HL-60/S4 treated with retinoic acid at 250 ng/mL for 4 days and 3 days (cell line): ENCODE results near the gene SOX15.
"Not testable (repeated sequence)": the region's sequence is repeated elsewhere in the genome, so short reads cannot be mapped to it uniquely, and the experiment has no call there.

ENCODE experiments used
- in situ Hi-C: fragments of 300-500 bp; cut with MboI; formaldehyde crosslinking; loops from 2 replicates; pipeline ENCODE4 v1.7.0; 2022; ENCODE audit warnings: low sequenced_read_pairs

SOX15 gene

DNA sequence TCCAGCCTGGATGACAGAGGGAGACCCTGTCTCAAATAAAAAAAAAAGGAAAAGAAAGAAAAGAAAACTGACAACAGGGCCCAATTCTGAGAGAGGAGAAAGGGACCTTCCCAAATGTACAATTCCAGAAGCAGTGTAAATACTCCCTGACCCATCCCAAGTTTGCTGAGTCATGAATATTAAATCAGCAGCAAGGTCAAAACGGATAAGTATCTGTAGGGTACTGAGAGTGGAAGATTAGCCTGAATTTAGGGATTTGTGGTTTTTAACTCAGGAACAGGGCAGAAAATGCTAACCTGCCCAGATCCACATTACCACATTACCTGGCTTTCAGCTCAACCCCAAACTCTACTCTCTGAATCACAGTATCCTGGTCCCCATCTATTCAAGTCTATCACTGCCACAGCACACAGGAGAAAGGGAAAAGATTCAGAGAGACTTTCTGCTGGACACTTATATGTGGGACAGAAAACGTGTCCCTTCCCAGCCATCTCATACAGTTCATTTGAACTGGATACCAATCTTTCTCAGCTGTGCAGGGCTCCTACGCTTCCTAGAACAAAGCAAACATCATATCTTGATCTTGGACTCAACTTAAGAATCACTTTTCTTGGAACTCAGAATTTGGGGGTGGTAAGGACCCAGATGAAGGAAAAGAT lies 21.9 kb upstream of the SOX15 start:
- in situ Hi-C loops: no loop called here

DNA sequence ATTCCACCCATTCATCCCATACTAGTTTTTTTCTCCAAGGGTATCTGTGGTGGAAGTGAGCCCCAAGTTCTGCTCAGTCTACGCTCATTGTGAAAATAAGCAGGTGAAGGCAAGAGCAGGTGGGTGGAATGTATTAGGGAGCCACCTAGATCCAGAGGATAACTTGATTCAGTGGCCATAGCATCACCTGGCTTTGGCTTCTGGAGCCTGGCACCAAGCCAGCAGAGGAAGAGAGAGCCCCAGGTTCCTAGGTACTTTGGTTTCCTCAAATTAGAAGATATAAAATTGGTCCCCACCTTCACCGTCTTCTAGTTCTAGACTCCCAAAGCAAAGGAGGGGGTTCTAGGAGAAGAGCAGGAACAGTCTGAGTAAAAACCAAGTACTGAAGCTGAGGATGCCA lies 20.7 kb upstream of the SOX15 start:
- in situ Hi-C loops: no loop called here

DNA sequence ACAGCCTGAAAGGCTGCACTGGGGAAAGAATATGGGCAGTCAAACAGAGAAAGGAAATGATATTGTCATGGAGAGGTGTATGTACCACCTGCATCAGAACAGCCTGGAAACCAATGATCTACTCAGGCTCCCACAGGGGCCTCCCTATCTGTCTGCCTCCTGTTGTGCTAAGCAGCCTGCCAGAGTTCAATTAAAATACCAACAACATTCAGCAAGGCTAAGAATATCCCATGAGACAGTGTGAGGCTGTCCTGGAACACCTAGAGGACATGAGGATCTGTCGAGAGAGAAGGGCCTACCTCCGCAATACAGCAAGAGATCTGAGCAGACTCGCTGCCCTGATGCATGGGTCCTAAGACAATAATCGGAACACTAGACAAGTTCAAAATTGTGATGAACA lies 16.4 kb upstream of the SOX15 start:
- in situ Hi-C loops: no loop called here

DNA sequence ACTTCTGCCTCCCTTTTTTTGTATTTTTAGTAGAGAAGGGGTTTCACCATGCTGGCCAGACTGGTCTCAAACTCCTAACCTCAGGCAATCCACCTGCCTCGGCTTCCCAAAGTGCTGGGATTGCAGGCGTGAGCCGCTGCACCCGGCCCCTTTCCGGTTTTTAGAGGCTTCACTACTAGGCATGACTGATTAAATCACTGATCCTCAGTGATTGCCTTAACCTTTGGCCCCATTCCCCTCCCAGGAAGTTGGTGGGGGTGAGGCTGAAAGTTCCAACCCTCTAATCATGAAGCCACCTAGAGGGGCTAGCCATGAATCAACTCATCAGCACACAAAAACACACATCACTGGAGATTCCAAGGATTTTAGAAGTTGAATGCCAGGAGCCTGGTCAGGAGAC lies 7.7 kb upstream of the SOX15 start:
- in situ Hi-C loops: not testable (repeated sequence)

DNA sequence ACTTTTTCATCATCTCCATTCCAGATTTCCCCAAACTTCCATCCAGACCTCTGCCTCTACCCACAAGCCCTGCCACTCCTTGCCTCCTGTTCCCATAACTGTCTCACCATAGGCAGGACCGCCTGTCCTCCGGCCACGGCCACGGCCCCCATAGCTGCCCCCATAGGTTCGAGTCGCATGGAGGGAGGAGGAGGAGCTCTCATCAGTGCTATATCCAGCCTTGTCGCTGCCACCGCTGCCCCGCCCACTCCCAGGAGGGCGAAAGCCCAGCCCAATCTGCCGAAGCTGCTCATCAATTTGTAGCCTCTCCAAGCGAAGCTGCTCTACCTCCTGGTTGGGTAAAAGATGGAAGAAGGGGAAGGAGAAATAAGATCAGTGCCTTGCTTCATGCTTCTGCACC lies 3.4 kb upstream of the SOX15 start:
- in situ Hi-C loops: no loop called here

DNA sequence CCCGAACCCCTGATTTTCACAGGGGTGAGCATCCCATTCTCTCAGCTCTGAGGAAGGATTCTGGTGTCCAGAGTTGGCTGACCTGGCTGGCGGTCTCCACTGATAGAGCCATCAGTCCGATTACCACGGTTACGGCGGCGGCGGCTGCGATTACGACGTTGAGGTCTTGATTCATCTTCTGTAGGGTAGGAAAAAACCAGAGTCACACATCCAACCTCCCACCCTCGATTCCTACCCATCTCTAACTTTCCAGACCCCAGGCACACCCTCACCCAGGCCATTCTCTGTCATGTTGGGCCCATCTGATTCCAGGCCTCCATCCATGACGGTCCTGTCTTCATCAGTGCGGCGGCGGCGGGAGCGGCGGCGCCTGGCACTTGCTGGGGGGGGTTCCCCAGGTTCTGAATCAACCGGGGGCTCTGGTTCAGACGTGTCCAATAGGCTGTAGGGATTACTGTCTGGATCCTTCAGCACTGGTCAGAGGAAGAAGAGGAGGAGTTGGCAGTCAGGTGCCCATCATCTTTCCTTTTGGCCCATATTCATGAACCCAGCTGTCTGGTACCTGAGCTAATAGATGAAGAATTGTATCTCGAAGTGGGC lies 2.6 kb upstream of the SOX15 start:
- in situ Hi-C loops: no loop called here

DNA sequence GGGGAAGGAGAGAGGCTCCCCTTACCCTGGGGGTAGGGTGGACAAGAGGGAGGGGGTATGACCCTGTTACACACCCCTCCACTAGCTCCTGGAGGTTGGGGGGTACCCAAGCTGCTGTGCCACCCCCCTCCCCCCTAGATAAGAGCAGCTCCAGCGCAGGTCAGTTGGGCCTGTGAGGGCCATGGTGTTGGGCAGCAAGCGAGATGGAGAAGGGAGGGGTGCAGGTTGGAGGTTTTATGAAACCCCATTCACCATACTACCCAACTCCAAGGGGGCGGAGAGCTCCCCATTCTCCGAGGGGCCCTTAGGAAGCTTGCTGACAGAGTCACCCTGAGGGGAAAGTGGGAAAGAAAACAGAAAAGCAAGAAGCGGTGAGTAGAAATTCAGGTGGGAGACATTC lies 1.7 kb upstream of the SOX15 start:
- in situ Hi-C loops: no loop called here

DNA sequence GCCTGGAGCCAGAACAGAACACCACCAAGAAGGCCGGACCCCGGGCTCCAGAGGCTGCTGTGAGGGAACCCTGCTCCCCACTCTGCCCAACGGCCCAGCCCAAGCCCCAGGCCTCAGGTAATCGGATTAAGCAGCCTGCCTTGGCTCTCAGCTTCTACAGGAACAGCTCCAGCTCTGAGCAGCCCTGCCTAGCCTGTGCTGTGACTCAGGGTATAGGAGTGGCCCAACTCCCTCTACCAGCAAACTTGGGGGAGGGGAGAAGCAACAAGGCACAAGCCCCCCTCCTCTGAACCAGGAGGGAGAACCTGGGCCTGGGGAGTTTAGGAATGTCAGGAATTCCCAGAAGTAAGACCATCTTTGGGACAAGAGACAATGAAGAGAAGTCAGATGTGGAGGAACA lies 849 bp upstream of the SOX15 start:
- in situ Hi-C loops: no loop called here

DNA sequence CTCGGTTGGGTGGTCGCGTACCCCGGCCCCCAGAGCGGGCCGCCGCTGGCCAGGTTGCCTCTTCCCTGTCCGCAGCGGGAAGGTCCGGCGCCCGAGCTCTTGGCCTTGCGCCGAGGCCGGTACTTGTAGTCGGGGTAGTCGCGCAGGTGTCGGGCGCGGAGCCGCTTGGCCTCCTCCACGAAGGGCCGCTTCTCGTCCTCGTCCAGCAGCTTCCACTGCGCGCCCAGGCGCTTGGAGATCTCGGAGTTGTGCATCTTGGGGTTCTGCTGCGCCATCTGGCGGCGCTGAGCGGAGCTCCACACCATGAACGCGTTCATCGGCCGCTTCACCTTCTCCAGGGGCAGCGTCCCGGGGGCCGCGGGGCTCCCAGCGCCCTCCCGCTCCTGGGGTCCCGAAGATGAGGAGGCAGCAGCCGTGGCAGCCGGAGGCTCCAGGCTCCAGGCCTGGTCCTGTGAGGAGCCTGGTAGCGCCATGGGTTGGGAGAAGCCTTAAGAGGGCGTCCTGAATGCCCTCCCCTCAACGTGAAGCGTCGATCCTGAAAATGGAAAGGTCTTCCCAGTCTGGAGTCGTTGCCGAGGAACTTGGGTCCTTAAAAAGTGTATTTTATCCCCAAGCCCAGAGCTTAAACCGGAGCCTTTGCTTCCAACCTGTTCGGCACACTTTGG lies 558 bp downstream of the SOX15 start:
- in situ Hi-C loops: no loop called here

DNA sequence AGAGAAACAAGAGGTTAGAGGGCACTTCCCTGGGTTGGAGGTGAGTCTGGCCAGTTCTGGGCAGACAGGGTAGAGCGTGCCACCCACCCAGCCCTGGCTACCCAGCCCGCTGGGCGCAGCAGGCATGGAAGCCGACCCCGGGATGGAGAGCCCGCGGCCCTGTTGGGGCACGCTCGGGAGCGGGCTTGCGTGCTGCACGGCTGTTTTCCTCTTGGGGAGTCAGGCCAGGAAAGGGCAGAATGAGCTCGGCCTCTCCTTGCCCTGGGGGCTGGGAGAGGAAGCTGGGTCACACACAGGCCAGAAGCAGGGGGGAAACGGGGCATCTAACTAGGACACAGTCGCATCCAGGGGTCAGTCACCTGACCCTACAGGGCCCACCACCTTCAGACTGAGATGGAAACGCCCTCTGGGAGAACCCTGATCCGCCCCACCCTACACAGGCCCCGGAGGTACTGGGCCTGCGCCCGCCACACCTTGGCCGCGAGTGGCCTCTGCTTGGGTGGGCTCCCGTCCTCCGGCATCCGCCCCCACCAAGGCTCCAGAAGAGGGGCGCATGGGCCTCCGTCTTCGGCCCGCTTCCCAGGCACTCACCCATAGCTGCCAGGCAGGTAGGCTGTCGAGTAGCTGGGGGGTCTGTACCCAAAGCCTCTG lies 1.2 kb downstream of the SOX15 start:
- in situ Hi-C loops: no loop called here

DNA sequence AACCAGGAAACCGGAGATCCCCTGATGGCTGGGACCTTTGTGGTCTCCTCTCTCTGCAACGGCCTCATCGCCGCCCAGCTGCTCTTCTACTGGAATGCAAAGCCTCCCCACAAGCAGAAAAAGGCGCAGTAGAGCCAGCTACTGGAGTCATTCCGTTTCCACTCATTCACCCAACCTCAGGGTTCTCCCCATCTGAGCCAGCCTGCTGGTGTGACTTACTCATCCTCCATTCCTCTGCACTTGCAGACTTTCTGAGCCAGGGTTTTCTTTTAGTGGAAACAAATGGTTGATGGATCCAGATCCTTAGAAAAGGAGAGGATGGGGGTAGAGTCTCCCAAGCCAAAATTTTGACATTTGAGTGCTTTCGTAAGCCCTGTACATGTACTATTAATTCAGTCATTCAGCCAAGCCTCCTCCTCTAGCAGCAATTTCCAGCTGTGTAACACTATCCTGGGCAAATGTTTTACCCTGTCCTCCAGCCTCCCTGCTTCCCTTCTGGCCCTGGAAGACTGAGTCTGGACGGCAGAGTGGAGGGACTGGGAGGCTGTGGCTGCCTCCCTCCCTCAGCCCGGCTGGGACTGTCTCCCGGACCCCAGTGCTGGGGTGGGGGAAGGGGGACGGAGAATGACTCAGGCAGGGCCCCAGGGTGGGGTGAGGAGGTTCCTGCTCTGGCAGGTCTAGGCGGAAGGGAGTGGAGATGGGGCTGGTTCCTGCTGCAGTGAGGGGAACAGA lies 2.3 kb downstream of the SOX15 start:
- in situ Hi-C loops: no loop called here

DNA sequence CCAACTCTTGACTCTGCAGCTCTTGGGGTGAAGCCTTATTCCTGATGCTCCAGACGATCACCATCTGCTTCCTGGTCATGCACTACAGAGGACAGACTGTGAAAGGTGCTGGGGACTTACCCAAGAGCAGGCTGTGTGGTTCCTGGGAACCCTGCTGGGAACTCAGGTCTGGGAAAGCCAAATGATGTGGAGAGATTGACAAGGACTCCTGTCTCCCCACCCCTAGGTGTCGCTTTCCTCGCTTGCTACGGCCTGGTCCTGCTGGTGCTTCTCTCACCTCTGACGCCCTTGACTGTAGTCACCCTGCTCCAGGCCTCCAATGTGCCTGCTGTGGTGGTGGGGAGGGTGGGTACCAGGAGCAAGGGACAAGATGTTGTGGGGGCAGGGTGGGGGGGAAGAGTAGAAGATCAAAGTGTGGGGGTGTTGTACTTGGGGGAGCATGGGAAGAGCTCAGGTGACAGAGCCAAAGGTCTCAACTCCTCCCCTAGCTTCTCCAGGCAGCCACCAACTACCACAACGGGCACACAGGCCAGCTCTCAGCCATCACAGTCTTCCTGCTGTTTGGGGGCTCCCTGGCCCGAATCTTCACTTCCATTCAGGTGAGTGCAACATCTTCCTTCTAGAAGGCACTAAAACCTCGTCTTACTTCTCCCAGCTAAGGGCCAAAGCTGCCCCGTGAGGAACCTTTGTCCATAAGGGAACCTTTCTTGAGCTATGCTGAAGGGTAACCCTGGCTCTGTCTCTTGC lies 3.0 kb downstream of the SOX15 start:
- in situ Hi-C loops: no loop called here

DNA sequence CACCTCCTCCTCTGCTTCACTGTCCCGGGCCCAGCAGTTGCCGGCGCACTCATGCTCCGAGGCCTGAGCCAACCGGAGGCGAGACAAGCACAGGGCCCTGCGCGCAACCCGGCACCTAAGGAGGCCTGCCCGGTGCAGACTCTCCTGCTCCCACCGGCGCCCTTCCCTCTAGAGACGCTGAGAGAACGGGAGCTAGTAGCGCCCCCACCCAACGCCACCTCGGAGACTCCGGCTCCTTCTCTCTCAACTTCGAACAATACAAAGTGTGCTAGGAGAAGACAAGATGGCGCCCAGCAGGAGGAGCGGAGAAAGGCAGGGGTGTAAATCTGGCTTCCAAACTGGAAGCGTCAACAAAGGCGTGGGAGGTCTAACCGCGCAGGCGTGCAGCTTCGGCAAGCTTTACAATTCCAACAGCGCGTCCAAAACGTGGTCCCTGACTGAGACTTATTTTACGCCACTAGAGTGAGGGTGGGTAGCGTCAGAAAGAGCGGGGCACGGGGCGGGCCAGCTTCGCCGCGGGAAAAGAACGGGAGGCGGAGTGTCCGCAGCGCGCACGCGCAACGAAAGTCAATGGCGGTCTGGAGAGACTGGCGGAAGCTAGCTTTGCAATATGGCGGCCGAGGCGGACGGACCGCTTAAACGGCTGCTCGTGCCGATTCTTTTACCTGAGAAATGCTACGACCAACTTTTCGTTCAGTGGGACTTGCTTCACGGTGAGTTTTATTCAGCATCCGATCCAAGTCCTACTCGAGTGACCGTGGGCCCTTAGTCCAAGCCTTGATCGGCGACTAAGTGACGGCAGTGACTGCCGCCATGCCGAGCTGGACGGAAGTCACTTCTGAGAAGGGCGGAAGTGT lies 6.4 kb downstream of the SOX15 start, which contains the start of gene MPDU1:
Gene MPDU1 (plus strand): TSS at position 600 of the 857 bp plus-strand sequence. CDS start 11 bp downstream, at position 611.
- in situ Hi-C loops: no loop called here

DNA sequence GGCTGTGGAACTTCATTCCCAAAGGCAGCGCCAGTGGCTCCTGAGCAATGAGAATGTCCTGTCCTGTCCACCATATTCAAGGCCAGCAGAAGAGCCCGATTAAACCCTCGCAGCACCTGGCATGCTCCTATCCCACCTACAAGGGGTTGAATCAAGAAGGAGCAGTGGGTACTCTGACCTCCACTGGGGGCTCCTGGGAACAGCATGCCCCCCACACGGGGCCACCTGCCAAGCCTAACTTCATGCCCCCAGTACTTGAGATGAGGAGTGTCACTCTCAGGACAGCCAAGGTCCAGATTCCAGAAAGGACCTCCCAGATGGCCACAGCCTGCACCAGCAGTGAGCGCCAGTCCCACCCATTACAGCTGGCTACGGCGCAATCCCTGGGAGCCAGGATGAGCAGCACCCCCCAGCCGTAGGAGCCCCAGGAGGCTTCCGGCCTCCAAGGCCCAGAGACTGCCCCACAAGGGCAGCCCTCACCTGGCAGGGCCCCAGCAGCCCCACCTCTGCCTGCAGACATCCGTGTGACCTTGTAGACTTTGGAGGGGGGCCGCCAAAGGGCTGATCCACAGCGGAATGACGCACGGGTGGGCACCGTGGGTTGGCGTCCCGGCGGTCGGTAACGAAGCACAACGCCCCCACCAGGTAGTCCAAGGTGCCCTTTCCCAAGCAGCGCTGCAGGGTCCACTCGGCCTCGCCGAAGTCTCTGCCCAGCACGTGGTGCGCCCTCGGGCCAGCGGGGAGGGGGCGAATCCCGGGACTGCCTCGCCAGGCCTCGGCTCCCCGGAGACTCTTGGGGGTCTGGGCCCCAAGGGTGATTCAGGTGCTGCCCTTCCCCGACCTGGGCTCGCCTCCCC lies 7.3 kb downstream of the SOX15 start:
- in situ Hi-C loops: no loop called here

DNA sequence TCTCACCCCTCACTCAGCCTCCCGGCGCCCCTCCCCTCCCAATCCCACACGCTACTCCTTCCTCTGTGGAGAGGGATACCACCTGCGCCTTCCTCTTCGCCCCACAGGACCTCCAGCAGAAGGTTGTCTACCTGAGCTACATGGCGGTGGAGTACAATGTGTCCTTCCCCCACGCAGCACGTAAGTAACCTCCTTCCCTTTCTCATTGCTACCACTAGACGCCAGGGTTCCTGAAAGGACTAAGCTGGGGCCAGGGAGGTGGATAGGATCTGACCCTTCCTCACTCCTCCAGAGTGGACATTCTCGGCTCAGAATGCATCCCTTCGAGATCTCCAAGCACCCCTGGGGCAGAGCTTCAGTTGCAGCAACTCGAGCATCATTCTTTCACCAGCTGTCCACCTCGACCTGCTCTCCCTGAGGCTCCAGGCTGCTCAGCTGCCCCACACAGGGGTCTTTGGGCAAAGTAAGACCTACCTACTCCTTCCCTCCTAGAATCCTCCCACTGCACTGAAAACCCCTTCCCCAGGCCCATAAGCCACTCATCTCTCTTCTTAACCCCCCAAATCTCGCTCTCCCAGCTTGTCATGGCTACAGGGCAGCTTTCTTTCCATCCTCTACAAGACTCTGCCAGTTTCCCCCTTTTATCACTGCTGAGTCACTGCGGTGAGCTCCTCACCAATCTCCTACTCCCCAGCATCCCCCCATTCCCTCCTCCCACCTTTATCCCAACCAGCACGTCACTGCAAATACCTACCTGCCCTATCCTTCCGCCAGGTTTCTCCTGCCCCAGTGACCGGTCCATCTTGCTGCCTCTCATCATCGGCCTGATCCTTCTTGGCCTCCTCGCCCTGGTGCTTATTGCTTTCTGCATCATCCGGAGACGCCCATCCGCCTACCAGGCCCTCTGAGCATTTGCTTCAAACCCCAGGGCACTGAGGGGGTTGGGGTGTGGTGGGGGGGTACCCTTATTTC lies 9.0 kb downstream of the SOX15 start:
- in situ Hi-C loops: no loop called here

DNA sequence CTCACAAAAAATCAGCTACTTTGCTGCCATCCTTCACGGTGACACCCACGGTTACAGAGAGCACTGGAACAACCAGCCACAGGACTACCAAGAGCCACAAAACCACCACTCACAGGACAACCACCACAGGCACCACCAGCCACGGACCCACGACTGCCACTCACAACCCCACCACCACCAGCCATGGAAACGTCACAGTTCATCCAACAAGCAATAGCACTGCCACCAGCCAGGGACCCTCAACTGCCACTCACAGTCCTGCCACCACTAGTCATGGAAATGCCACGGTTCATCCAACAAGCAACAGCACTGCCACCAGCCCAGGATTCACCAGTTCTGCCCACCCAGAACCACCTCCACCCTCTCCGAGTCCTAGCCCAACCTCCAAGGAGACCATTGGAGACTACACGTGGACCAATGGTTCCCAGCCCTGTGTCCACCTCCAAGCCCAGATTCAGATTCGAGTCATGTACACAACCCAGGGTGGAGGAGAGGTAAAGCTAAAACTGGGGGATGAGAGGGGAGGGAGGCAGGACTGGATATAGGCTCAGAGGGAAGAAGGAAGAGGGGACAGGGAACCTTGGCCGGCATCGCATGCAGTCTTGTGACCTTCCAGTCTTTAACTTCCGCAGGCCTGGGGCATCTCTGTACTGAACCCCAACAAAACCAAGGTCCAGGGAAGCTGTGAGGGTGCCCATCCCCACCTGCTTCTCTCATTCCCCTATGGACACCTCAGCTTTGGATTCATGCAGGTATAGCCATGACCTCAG lies 9.9 kb downstream of the SOX15 start:
- in situ Hi-C loops: no loop called here
